ENCODE data around the gene MAP4.
"Not testable (repeated sequence)": the region's sequence is repeated elsewhere in the genome, so short reads cannot be mapped to it uniquely, and the experiment has no call there.

Gene MAP4

DNA sequence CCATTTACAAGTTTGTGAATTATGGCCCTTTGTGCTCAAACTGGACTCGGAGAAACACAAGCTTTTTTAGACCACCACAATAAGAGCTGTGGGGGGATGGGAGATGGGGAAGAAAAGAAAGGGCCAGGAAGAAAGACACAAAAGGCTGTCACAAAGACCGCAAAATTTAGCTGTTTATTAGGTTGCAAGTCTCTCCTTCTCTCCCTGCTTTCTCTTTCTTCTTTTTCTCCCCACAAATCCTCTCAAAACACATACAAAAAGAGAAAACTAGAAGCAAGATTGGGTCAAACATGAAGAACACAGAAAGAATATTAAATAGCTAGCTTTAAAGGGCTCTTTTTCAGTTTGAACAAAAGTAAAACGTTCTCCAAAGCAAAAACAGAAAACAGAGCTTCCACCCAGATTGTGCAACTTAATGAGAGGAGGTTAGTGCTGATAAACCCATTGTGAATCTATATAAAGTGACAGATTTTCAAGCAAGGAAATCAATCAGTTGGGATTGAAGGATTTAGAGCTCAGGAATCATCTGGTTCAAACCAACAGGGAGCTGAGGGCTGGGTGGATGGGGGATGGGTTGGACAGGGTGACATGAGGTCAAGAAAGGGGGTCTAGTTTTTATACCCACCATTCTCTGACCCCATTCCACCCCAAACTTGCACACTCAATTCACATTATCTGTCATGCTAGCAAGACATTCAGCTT is 125.9 kb downstream of the MAP4 start:
- Histone ChIP-seq H3K79me2 (ENCODE audit: insufficient read depth, low read length) (no peaks in the 10 kb centered on the region), H3F3A (ENCODE audit: low read depth) (no peaks in the 10 kb centered on the region), H3K4me3 (ENCODE audit: low read length, poor library complexity, severe bottlenecking) (no peak overlapping the region), H3K27me3 (ENCODE audit: insufficient read depth, low read length, poor library complexity, severe bottlenecking) (no peaks in the 10 kb centered on the region), H3K36me3 (ENCODE audit: insufficient read depth, low read length) (peaks cover 7% of the 10 kb centered on the region; the same call in 1 of the 2 replicates), H3K9me2 (replicated peaks; ENCODE audit: low read depth, low read length) (no peaks in the 10 kb centered on the region), H3K9me3 (ENCODE audit: insufficient read depth, low read depth, low read length) (no peaks in the 10 kb centered on the region), H3K9ac (ENCODE audit: low read depth, low read length, poor library complexity, severe bottlenecking) (no peak overlapping the region), H4K20me1 (ENCODE audit: insufficient read depth, low read length, poor library complexity, severe bottlenecking) (no peaks in the 10 kb centered on the region), H3K4me2 (ENCODE audit: low read depth, low read length, poor library complexity, severe bottlenecking) (no peak overlapping the region), H2AFZ (ENCODE audit: low read length) (no peak overlapping the region), H3K4me1 (ENCODE audit: insufficient read depth, low read length, poor library complexity, severe bottlenecking) (peaks cover 17% of the 10 kb centered on the region)
- TF ChIP-seq, protein P1, sequence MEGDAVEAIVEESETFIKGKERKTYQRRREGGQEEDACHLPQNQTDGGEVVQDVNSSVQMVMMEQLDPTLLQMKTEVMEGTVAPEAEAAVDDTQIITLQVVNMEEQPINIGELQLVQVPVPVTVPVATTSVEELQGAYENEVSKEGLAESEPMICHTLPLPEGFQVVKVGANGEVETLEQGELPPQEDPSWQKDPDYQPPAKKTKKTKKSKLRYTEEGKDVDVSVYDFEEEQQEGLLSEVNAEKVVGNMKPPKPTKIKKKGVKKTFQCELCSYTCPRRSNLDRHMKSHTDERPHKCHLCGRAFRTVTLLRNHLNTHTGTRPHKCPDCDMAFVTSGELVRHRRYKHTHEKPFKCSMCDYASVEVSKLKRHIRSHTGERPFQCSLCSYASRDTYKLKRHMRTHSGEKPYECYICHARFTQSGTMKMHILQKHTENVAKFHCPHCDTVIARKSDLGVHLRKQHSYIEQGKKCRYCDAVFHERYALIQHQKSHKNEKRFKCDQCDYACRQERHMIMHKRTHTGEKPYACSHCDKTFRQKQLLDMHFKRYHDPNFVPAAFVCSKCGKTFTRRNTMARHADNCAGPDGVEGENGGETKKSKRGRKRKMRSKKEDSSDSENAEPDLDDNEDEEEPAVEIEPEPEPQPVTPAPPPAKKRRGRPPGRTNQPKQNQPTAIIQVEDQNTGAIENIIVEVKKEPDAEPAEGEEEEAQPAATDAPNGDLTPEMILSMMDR (conservative IDR thresholded peaks at IDR 0.05; ENCODE audit: low read length) = no peak
- TF ChIP-seq EZH2phosphoT487 (IDR thresholded peaks at IDR 0.05; ENCODE audit: borderline replicate concordance) = no peak

GRCh38 chr3:47888986-47889757 is 127.0 kb downstream of the MAP4 start:
- no peak for TF ChIP-seq EZH2phosphoT487 (IDR thresholded peaks at IDR 0.05; ENCODE audit: borderline replicate concordance)
- TF ChIP-seq, protein P1 (conservative IDR thresholded peaks at IDR 0.05; ENCODE audit: low read length) = no peak
- H3K4me1 ChIP-seq (ENCODE audit: insufficient read depth, low read length, poor library complexity, severe bottlenecking) = peaks cover 27% of the 10 kb centered on the region
- peak overlapping the region; percentile 52 for H3K4me2 ChIP-seq (ENCODE audit: low read depth, low read length, poor library complexity, severe bottlenecking)
- H3K36me3 ChIP-seq (ENCODE audit: insufficient read depth, low read length) = peaks cover 7% of the 10 kb centered on the region; the same call in 1 of the 2 replicates
- H4K20me1 ChIP-seq (ENCODE audit: insufficient read depth, low read length, poor library complexity, severe bottlenecking) = no peaks in the 10 kb centered on the region
- no peaks in the 10 kb centered on the region for H3K9me3 ChIP-seq (ENCODE audit: insufficient read depth, low read depth, low read length)
- H3K4me3 ChIP-seq (ENCODE audit: low read length, poor library complexity, severe bottlenecking) = no peak overlapping the region
- H3K9me2 ChIP-seq (replicated peaks; ENCODE audit: low read depth, low read length) = no peaks in the 10 kb centered on the region
- no peak overlapping the region for H3K9ac ChIP-seq (ENCODE audit: low read depth, low read length, poor library complexity, severe bottlenecking)
- no peaks in the 10 kb centered on the region for H3K27me3 ChIP-seq (ENCODE audit: insufficient read depth, low read length, poor library complexity, severe bottlenecking)
- no peak overlapping the region for H2AFZ ChIP-seq (ENCODE audit: low read length)
- no peaks in the 10 kb centered on the region for H3K79me2 ChIP-seq (ENCODE audit: insufficient read depth, low read length)
- H3F3A ChIP-seq (ENCODE audit: low read depth) = no peaks in the 10 kb centered on the region

DNA sequence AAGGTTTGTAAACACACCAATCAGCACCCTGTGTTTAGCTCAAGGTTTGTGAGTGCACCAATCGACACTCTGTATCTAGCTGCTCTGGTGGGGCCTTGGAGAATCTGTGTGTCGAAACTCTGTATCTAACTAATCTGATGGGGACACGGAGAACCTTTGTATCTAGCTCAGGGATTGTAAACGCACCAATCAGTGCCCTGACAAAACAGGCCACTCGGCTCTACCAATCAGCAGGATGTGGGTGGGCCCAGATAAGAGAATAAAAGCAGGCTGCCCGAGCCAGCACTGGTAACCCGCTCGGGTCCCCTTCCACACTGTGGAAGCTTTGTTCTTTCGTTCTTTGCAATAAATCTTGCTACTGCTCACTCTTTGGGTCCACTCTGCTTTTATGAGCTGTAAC is 128.2 kb downstream of the MAP4 start:
- H3F3A ChIP-seq (ENCODE audit: low read depth); H2AFZ ChIP-seq (ENCODE audit: low read length); H3K4me2 ChIP-seq (ENCODE audit: low read depth, low read length, poor library complexity, severe bottlenecking); H3K27me3 ChIP-seq (ENCODE audit: insufficient read depth, low read length, poor library complexity, severe bottlenecking); H3K79me2 ChIP-seq (ENCODE audit: insufficient read depth, low read length); H4K20me1 ChIP-seq (ENCODE audit: insufficient read depth, low read length, poor library complexity, severe bottlenecking); H3K4me3 ChIP-seq (ENCODE audit: low read length, poor library complexity, severe bottlenecking); H3K9me2 ChIP-seq (replicated peaks; ENCODE audit: low read depth, low read length); H3K36me3 ChIP-seq (ENCODE audit: insufficient read depth, low read length); H3K9ac ChIP-seq (ENCODE audit: low read depth, low read length, poor library complexity, severe bottlenecking); H3K9me3 ChIP-seq (ENCODE audit: insufficient read depth, low read depth, low read length): not testable (repeated sequence)
- H3K4me1 ChIP-seq (ENCODE audit: insufficient read depth, low read length, poor library complexity, severe bottlenecking) = peaks cover 27% of the 10 kb centered on the region

All from Loucy (cell line).